ENCODE data around the gene MCF2L2. TPM values are rescaled to one million over a fixed set of nuclear protein-coding genes. Genes with fewer than 3 reads are reported as not detected.

Gene MCF2L2
- total and polyA plus RNA-seq, 9 of the 15 experiments (the other 6 are each of a cell fraction or from before 2014, with no cell fraction given) = 0.56 to 4.2 (median 3.0) TPM

- no peak for ATAC-seq
- TF ChIP-seq SP1 (CRISPR knock-in tag; IDR thresholded peaks at IDR 0.05) (no peak), ARID1B (IDR thresholded peaks at IDR 0.05) (peak; percentile 62; the same call in 1 of the 2 replicates), RBM15 (IDR thresholded peaks at IDR 0.05; ENCODE audit: insufficient read depth, low read length) (no peak), TCF7 (IDR thresholded peaks at IDR 0.05; ENCODE audit: borderline replicate concordance) (no peak), ZC3H11A (IDR thresholded peaks at IDR 0.05; ENCODE audit: low read depth, low read length) (no peak), BRF1 (IDR thresholded peaks at IDR 0.05; ENCODE audit: borderline replicate concordance, extremely low read depth, insufficient read length) (no peak), SOX6 (IDR thresholded peaks at IDR 0.05) (no peak), ZNF274 (IDR thresholded peaks at IDR 0.05; ENCODE audit: borderline replicate concordance, low read depth, low read length) (no peak), ZNF12 (CRISPR knock-in tag; IDR thresholded peaks at IDR 0.05) (no peak), NR2C2 (CRISPR knock-in tag; IDR thresholded peaks at IDR 0.05) (no peak), NR2C2 (tag; IDR thresholded peaks at IDR 0.05) (no peak), FOSL1 (tag; conservative IDR thresholded peaks at IDR 0.05) (no peak), RREB1 (CRISPR knock-in tag; IDR thresholded peaks at IDR 0.05) (no peak), ZBTB26 (CRISPR knock-in tag; IDR thresholded peaks at IDR 0.05) (no peak), FOXJ2 (tag; IDR thresholded peaks at IDR 0.05) (no peak), FOXJ3 (CRISPR knock-in tag; IDR thresholded peaks at IDR 0.05) (no peak), GABPA (tag; conservative IDR thresholded peaks at IDR 0.05; ENCODE audit: low read depth) (no peak)
Observed at GRCh38 chr3:183434503-183434902, 6.1 kb upstream of the MCF2L2 start.

More at GRCh38 chr3:183434503-183434902, 6.1 kb upstream of the MCF2L2 start:
- DNase-seq (ENCODE audit: extremely low read depth in 1 of 4, low spot score in 3 of 4) (no peak), FAIRE-seq (peak; percentile 26)
- 6% methylated on average over 2 of the region's 9 CpGs for WGBS (ENCODE audit: insufficient coverage, low coverage, missing lambda C conversion rate)
- intact Hi-C loops (cut with micrococcal nuclease) = no loop called here
- Histone ChIP-seq H3K27ac (ENCODE audit: extremely low read depth, low read depth, low read length) (no peak overlapping the region; the same call in 2 of the 3 replicates), H3K36me3 (ENCODE audit: control insufficient read depth, insufficient read depth, low read length) (no peaks in the 10 kb centered on the region), H3K9me3 (replicated peaks; ENCODE audit: control insufficient read depth, insufficient read depth, low read depth, low read length) (no peaks in the 10 kb centered on the region), H3K4me2 (ENCODE audit: insufficient read depth, low read length) (peak overlapping the region; percentile 59), H3K9ac (ENCODE audit: insufficient read depth in 1 of 2, low read depth in 2 of 2, low read length in 2 of 2) (no peak overlapping the region), H4K20me1 (replicated peaks; ENCODE audit: control insufficient read depth, insufficient read depth, low read length) (no peaks in the 10 kb centered on the region), H3K9me1 (ENCODE audit: control insufficient read depth, insufficient read depth, low read length) (no peaks in the 10 kb centered on the region), H3K79me2 (ENCODE audit: control insufficient read depth, insufficient read depth, low read length) (no peaks in the 10 kb centered on the region), H3K27me3 (ENCODE audit: control insufficient read depth in 2 of 2, insufficient read depth in 2 of 2, low read length in 2 of 2) (no peaks in the 10 kb centered on the region), H2AFZ (ENCODE audit: low read depth, low read length) (peak overlapping the region; percentile 64), H3K4me3 (no peak overlapping the region), H3K4me1 (replicated peaks in 1 of 2; ENCODE audit: control insufficient read depth in 2 of 2, insufficient read depth in 2 of 2, low read length in 2 of 2) (peaks cover 5 to 49% of the 10 kb centered on the region in 2 experiments)
- in situ Hi-C loops (cut with MboI) = no loop called here
- no TSS peak for BruUV-seq (replicated peaks)
- ChIA-PET CTCF (ENCODE audit: low intra/inter-chr PET ratio) (no interaction called here), POLR2A (no interaction called here)
